Measurements from ENCODE around the gene DNTTIP2. TPM values are rescaled to one million over a fixed set of nuclear protein-coding genes. Genes with fewer than 3 reads are reported as not detected.

Gene DNTTIP2
- total and polyA plus RNA-seq, 9 of the 15 experiments (the other 6 are each of a cell fraction or from before 2014, with no cell fraction given): 50.4 to 138 (median 97.0) TPM

- TF ChIP-seq SAP30 (IDR thresholded peaks at IDR 0.05; ENCODE audit: borderline replicate concordance, insufficient read depth, low read depth, low read length, poor library complexity, severe bottlenecking) (no peak), ZNF609 (CRISPR knock-in tag; IDR thresholded peaks at IDR 0.05; ENCODE audit: borderline replicate concordance) (no peak), BHLHE40 (IDR thresholded peaks at IDR 0.05; ENCODE audit: low read length) (no peak), RBM39 (optimal IDR thresholded peaks at IDR 0.05; ENCODE audit: low read depth, low read length) (no peak), ZNF280B (CRISPR knock-in tag; IDR thresholded peaks at IDR 0.05) (no peak), ARID3A (IDR thresholded peaks at IDR 0.05; ENCODE audit: borderline replicate concordance, low read depth, low read length) (no peak), HLTF (IDR thresholded peaks at IDR 0.05) (no peak), BCL6 (CRISPR knock-in tag; IDR thresholded peaks at IDR 0.05) (no peak), CBFA2T2 (conservative IDR thresholded peaks at IDR 0.05) (0 out of 2 replicates have a peak, but pooled peaks have one; percentile 19), ZMIZ1 (IDR thresholded peaks at IDR 0.05; ENCODE audit: low read depth in 2 of 2, low read length in 2 of 2) (no peak), CTBP1 (IDR thresholded peaks at IDR 0.05; ENCODE audit: borderline replicate concordance) (no peak), ARID1B (IDR thresholded peaks at IDR 0.05) (peak; percentile 38; the same call in 1 of the 2 replicates), ZFX (CRISPR knock-in tag; IDR thresholded peaks at IDR 0.05) (peak; percentile 36; the same call in 1 of the 2 replicates), BCOR (IDR thresholded peaks at IDR 0.05) (peak; percentile 48; the same call in 1 of the 2 replicates), ZBTB9 (CRISPR knock-in tag; IDR thresholded peaks at IDR 0.05) (no peak), MEF2A (IDR thresholded peaks at IDR 0.05; ENCODE audit: control insufficient read depth, low read depth, low read length) (peak; percentile 79; the same call in 1 of the 2 replicates)
Measured at GRCh38 chr1:93851327-93851712, 27.7 kb downstream of the DNTTIP2 start (continued).

Measured in K562 (cell line).